GM19324 (cell line): ENCODE data around the gene NOP16.
"Not testable (repeated sequence)": the region's sequence is repeated elsewhere in the genome, so short reads cannot be mapped to it uniquely, and the experiment has no call there.

Experiments used
- ATAC-seq: cut with Tn5 transposase; IDR thresholded peaks from one replicate; pipeline ENCODE4 v1.9.1; 2021; ENCODE audit warnings: mild to moderate bottlenecking, moderate library complexity; ENCODE audit not compliant: unreplicated experiment, low FRiP score

The NOP16 gene

GRCh38 chr5:176410486-176411180 lies 22.2 kb upstream of the NOP16 start:
- no peak for ATAC-seq

GRCh38 chr5:176409765-176410164 lies 21.4 kb upstream of the NOP16 start:
- ATAC-seq: no peak

- no peak for ATAC-seq
Observed at GRCh38 chr5:176408590-176408989, 20.2 kb upstream of the NOP16 start.

GRCh38 chr5:176408252-176408573 lies 19.8 kb upstream of the NOP16 start:
- not testable (repeated sequence) for ATAC-seq

GRCh38 chr5:176407456-176408251 lies 19.3 kb upstream of the NOP16 start:
- ATAC-seq: no peak

GRCh38 chr5:176406436-176407052 lies 18.1 kb upstream of the NOP16 start:
- ATAC-seq: no peak

GRCh38 chr5:176405656-176406435 lies 17.4 kb upstream of the NOP16 start:
- no peak for ATAC-seq

- no peak for ATAC-seq
Observed at GRCh38 chr5:176401281-176402205, 13.1 kb upstream of the NOP16 start.

- ATAC-seq: no peak
Observed at GRCh38 chr5:176400382-176401156, 12.2 kb upstream of the NOP16 start.

GRCh38 chr5:176397736-176398420 lies 9.5 kb upstream of the NOP16 start:
- ATAC-seq: no peak

GRCh38 chr5:176396330-176396729 lies 7.9 kb upstream of the NOP16 start:
- no peak for ATAC-seq

GRCh38 chr5:176394881-176395675 lies 6.7 kb upstream of the NOP16 start:
- ATAC-seq: no peak

- no peak for ATAC-seq
Observed at GRCh38 chr5:176394096-176394495, 5.7 kb upstream of the NOP16 start.

- no peak for ATAC-seq
Observed at GRCh38 chr5:176392526-176392925, 4.1 kb upstream of the NOP16 start.

- no peak for ATAC-seq
Observed at GRCh38 chr5:176391999-176392398, 3.6 kb upstream of the NOP16 start.

GRCh38 chr5:176391479-176391878 lies 3.1 kb upstream of the NOP16 start:
- no peak for ATAC-seq
